D341Med (cell line): ENCODE data around the gene PBRM1.
"Not testable (repeated sequence)": the region's sequence is repeated elsewhere in the genome, so short reads cannot be mapped to it uniquely, and the experiment has no call there.

Experiments used
- DNase-seq: peaks from one replicate; pipeline ENCODE4 v3.0.0; 2012; ENCODE audit warnings: low spot score

The PBRM1 gene

DNA sequence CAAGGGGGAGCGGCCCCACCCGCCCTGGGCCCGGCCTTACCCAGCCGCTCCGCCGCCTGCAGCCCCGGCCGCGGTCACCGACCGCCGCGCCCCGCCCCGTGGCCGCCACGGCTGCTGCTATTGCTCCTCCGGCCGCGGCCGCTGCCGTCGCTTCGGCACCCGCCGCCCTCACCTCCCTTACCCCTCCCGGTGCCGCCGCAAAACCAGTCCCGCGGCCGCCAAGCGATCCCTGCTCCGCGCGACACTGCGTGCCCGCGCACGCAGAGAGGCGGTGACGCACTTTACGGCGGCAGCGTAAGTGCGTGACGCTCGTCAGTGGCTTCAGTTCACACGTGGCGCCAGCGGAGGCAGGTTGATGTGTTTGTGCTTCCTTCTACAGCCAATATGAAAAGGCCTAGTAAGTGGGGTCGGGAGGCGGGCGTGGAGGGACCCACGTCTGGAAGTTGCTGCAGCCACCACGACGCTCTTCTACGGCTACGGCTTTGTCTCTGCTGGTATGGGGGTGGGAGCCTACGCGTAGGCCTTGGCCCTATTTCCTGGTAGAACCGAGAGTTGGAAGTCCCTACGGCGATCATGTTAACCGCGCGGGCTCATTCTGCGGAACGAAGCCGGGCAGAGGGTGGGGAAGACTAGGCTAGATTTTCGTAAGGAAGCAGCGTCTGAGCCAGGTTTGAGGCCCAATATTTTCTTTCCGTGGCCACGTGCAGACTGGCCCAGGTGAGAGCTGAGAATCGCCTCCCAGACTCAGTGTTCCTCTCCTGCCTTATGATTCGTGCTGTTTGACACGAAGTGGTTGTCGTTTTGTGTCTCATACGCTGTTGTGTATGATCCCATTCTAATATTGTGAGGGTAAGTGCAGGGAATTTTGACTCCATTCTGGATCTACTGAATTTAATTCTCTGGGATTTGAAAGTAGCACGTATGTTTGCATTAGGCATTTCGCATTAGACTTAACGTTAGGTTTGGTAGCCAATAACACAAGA, at the start of gene PBRM1, which contains the start of gene GNL3:
PBRM1 (minus strand) TSS at position 205 of the 983 bp plus-strand sequence.
GNL3 (plus strand) TSS at position 324 of the 983 bp plus-strand sequence; CDS start at position 385, 61 bp downstream.
- DNase-seq: peak; percentile 96

DNA sequence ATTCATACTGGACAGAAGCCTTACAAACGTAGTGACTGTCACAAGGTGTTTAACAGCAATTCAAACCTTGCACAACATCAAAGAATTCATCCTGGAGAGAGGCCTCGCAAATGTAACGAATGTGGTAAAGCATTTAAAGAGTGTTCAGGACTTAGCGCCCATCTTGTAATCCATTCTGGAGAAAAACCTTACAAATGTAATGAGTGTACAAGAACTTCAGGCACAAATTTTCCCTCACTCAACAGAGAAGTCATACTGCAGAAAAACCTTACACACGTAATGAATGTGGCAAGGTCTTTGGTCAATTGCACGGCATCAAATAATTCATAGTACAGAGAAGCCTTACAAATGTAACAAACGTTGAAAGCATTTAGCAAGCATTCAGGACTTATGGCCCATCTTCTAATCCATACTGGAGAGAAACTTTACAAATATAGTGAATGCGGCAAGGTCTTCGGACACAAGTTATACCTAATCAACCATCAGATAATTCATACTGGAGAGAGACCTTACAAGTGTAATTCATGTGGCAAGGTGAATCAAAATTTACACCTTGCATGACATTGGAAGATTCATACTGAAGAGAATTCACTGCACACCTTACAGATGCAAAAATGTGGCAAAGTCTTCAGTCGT, 47.7 kb upstream of the PBRM1 start:
- DNase-seq: no peak

DNA sequence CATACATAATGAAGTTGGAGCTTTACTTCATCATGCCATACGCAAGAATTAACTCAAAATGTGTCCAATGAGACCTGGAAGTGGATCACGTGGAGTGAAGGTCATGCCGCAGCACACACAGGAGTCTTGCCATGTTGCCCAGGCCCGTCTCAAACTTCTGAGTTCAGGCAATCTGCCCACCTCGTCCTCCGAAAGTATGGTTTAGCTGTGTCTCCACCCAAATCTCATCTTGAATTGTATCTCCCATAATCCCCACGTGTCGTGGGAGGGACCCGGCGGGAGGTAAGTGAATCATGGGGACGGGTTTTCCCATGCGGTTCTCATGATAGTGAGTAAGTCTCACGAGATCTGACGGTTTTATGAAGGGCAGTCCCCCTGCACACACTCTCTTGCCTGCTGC, 45.9 kb upstream of the PBRM1 start:
- DNase-seq: no peak

DNA sequence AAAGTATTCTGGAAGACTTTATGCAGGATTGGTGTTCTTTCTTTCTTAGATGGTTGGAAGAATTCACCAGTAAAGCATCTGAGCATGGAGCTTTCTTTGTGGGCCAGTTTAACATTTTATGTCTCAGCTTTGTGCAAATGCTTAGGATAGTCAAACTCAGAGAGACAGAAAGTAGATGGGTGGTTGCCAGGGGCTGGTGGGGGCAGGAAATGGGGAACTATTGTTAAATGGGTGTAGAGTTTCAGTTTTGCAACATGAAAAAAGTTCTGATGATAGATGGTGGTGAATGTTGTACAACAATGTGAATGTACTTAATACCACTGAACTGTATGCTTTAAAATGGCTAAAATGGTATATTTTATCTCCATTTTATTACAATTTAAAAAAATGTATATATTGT, 45.0 kb upstream of the PBRM1 start:
- no peak for DNase-seq

DNA sequence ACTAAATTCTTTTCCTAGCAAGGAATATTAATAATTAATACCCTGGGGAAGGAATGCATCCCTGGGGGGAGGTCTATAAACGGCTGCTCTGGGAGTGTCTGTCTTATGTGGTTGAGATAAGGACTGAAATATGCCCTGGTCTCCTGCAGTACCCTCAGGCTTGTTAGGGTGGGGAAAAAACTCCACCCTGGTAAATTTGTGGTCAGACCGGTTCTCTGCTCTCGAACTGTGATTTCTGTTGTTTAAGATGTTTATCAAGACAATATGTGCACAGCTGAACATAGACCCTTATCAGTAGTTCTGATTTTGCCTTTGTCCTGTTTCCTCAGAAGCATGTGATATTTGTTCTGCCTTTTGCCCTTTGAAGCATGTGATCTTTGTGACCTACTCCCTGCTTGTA, 43.0 kb upstream of the PBRM1 start:
- not testable (repeated sequence) for DNase-seq

DNA sequence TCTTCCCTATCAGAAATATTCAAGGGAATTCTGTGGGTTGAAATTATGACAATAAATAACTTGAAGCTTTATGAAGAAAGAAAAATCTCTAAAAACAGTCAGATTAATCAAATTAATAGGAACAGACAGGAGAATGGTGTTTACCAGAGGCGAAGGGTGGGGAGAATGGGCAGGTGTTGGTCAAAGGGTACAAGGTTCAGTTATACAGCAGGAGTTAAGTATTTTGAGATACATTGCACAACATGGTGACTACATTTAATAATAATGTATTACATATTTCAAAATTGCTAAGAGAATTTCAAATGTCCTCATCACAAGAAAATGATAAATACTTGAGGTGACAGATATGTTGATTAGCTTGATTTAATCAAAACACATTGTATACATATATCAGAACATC, 38.8 kb upstream of the PBRM1 start:
- DNase-seq: no peak

DNA sequence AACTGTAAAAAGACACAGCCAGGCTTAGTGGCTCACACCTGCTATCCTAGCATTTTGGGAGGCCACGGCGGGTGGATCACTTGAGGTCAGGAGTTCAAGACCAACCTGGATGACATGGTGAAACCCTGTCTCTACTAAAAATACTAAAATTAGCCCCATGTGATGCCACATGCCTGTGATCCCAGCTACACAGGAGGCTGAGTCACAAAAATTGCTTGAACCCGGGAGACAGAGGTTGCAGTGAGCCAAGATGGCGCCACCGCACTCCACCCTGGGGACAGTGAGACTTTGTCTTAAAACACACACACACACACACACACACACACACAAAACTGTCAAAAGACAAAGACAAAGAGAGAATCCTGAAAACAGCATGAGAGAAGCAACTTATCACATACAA, 38.2 kb upstream of the PBRM1 start:
- no peak for DNase-seq

DNA sequence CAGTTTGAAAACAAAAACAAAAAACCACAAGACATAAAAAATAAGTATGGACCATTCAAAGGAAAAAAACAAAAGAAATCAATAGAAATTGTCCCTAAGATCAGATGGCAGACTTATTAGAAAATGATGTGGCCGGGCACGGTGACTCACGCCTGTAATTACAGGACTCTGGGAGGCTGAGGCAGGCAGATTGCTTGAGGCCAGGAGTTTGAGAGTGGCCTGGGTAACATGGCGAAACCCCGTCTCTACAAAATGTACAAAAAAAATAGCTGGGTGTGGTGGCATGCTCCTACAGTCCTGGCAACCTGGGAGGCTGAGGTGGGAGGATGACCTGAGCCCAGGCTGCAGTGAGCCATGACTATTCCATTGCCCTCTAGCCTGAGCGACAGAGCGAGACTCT, 36.8 kb upstream of the PBRM1 start:
- no peak for DNase-seq

DNA sequence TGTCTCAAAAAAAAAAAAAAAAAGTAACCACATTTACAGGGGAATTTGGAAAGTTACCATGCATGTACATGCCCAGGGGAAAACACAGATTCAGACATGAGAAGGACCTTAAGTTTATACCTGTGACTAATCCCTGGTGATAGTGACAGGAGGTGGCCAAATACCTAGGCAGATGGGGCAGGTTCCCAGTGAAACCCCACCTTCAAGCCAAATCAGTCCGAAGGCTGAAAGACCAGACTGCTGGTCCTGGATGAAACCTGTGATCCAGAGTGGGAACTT, 36.0 kb upstream of the PBRM1 start:
- DNase-seq: no peak

DNA sequence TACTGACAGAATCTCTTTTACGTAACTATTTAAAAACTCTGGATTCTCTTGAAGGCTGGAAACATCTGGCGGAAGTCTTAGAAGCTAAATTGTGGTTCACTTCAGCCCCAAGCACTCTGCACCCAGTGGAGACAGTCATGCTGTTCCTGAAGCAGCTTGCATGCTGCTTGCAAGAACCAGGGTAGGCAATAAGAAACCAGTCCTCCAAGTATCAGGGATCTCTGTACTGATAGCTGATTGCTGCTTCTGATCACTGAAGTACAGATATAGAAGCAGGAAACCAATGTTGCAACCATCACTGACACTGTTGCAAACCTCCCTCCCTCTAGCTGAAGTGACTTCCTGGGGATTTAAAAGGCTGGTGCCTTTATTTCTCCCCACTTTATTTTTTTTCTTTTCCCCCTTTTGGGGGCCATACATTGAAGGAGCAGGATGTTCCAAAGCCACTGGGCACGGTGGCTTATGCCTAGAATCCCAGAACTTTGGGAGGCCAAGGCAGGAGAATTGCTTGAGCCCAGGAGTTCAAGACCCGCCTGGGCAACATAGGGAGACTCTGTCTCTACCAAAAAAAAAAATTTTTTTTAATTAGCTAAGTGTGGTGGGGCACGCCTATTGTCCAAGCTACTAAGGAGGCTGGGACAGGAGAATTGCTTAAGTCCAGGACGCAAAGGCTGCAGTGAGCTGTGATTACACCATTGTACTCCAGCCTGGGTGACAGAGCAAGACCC, 35.5 kb upstream of the PBRM1 start:
- no peak for DNase-seq

DNA sequence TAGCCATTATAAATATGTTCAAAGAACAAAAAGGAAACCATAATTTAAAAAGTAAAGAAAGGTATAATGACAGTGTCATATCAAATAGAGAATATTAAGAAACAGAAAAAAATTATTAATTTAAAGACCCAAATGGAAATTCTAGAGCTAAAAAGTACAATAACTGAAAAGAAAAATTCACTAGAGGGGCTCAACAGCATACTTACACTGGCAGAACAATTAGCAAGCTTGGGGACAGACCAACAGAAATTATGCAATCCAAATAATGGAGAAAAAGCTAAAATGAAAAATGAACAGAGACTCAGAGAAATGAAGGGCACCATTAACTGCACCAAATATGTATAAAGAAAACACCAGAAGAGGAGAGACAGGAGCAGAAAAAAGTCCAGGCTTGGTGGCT, 33.9 kb upstream of the PBRM1 start:
- no peak for DNase-seq

DNA sequence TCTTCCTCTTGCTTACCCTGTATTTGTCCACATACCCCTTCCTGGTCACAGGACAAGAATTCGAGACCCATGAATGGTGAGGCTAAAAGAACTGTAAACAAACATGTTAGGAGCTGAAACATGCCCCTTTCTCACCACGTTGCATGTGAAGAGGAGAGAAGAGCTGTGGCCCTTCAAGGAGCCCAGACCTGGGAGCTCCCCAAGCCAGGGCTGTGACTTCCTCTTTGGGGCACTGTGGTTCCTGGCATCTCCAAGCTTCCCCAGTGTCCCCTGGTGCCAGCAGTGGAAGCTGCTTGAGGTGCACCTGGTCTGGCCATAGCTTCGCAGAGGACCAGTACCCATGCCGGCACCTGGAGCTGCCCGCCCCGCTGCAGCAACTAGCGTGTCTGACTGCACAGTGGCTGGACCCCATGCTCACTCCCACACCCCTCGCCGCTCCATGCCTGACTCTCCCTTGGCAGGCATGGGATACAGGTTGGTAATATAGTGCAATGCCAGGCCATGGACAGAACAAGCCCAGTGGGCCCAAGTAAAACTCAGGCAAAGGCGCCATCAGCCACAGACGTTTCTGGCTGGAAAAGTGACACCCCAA, 30.1 kb upstream of the PBRM1 start:
- DNase-seq: no peak

DNA sequence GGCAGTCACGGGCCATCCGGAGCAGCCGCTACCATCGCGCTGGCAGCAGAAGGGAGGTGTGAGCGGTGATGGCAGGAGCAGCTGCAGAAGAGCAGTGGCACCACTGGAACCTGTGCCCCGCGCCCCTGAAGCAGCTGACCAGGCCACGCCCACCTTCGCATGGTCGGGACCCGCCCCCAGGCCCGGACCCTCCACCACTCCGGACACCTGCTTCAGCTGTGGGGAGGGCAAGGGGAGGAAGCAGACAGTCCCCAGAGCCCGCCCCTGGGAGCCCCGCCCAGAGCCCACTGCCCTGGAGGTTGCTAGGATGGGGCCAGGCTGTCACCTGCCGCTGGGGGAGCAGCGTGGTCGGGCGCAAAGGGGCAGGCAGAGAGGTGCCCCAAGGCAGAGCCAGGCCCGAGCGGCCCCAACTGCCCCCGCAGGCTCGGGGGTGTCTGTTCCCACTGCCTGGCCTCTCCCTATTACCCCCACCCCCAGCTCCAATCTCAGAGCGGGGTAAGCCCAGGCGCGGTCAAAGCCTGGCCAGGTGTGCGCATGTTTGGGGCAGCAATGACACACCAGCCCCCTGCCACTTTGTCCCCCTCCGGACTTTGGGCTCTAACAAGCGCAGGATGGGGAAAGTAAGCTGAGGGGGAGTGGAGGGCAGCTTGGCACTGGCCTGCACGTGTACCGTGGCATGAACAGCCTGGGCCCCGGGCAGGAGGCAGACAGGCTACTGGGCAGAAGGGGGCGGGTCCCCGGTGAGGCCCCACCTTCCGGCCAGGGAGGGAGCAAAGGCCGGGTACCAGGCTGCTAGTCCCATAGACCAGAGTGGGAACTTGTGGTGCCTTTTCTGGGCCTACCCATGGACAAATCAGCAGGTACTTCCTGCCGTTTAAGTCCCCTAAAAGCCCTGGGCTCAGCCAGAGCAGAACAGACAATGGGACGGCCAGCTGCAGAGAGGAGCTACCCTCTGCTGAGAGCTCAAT, 28.9 kb upstream of the PBRM1 start:
- DNase-seq: no peak

DNA sequence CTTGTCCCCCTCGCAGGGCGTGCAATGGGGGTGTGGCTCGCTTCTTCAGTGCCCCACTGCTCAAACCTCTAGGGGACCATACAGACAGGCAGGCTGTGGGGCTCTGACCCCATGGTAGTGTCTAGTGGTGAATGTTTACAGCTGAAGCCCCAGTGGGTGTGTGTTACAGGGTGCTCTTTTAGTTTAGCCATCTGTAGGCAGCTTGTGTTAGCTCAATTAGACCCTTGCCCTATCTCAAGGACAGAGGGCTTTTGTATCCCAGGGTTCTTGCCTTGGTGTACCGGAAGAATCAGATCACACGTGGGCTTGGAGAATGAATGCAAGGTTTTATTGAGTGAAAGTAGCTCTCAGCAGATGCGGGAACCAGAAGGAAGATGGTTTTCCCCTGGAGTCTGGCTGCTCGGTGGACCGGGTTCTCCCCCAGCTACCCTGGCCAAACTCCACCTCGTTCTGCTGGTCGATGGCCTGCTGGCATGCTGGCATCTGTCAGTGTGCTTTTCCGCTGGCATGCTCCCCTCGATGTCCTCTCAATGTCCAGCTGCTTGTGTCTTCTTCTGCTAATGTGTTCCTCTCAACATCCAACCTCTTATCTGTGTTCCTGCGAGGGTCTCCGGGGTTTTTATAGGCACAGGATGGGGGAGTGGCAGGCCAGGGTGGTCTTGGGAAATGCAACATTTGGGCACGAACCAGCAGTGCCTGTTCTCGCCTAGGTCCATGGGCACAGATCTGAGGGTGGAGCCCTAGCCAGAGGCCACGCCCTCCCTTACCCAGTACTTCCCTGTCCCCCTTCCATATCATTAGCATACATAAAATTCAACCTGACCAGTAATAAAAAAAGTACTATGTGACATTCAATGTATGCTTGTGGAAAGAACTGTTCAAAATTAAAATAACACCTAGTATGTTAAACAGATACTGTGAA, 26.8 kb upstream of the PBRM1 start:
- DNase-seq: no peak

DNA sequence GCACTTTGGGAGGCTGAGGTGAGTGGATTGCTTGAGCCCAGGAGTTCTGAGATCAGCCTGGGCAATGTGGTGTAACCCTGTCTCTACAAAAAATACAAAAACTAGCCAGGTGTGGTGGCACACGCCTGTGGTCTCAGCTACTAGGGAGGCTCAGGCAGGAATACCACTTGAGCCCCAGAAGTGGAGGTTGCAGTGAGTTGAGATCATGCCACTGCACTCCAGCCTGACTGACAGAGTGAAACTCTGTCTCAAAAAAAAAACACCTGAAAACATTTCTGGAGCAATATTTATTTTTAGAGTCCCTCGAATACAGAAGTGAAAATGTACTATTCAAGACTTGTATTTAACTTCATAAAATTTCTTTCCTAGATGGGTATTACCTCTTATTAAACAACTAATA, 24.8 kb upstream of the PBRM1 start:
- DNase-seq: no peak

DNA sequence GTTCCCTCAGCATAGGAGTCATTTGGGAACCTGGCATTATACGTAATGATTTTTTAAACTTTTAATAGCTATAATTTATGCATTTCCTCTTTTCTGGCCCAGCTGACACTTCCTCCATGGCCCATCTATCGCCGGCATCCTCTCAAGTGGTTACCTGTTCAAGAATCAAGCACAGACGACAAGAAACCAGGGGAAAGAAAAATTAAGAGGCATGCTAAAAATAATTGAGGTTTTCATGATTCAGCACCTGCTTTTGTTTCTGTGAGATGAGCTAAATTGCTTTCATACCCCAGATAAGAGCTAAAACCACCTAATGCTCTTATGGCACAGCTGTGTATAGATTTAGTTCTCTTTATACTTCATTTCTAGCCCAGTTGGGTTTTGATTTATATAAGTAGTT, 21.9 kb upstream of the PBRM1 start:
- no peak for DNase-seq

DNA sequence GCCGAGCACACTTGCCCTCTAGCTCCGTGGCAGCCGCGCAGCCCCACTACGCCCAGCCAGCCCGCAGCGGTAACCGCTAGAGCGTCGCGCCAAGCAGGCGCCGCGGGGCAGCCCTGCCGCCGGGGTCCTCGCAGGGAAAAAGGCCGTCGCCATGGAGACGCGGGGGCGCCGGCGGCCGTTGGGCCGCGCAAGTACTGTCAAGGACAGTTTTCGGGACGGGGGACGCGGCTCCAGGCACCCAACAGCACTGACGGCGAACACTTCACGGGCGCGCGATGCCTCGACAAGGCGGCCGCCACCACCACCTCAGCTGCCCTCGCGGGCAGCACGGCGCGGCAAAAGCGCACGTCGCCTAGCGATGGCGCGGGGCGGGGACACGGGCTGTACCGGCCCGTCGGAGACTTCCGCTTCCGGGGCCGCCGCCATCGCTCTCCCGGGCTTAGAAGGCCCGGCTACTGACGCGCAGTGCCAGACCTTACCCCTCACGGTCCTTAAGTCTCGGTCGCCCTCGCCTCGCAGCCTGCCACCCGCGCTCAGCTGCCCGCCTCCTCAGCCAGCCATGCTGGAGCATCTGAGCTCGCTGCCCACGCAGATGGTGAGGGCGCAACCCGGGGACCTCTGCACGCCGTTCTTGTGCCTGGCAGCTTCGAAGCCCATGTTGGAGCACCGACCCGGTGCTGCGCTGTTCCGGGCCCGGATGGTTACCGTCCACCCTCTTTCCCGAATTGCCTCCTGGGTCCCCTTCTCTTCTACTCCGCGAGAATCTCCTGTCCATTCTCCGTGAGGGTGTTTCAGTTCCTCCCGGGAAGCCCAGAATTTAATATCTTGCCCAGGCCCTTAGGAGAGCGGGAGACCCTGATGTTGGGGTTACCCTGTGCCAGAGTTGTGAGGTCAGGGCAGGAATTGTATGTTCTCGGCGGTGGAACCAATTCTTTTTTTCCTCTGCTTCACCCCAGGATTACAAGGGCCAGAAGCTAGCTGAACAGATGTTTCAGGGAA, 20.3 kb upstream of the PBRM1 start, which contains the start of the genes GLT8D1 and SPCS1:
GLT8D1 (minus strand) TSS at position 104 of the 999 bp plus-strand sequence. CDS start 5,331 bp downstream, outside the sequence.
SPCS1 (plus strand) TSS at position 419 of the 999 bp plus-strand sequence; CDS start at position 560, 141 bp downstream.
- peak; percentile 95 for DNase-seq

DNA sequence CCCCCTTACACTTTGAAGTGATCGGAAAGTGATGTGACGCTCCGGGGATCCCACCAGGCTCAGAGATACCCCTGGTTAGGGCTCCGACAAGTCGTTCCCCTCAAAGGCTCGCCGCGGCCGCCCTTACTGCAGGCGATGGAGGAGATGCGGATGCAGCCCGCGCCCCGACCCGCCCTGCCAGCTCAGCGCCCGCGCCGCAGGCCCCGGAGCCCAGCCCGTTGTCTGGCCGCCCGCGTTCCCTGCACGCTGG, 19.6 kb upstream of the PBRM1 start:
- no peak for DNase-seq
